ENCODE data around the gene TUFT1.

TUFT1 gene, protein sequence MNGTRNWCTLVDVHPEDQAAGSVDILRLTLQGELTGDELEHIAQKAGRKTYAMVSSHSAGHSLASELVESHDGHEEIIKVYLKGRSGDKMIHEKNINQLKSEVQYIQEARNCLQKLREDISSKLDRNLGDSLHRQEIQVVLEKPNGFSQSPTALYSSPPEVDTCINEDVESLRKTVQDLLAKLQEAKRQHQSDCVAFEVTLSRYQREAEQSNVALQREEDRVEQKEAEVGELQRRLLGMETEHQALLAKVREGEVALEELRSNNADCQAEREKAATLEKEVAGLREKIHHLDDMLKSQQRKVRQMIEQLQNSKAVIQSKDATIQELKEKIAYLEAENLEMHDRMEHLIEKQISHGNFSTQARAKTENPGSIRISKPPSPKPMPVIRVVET

DNA sequence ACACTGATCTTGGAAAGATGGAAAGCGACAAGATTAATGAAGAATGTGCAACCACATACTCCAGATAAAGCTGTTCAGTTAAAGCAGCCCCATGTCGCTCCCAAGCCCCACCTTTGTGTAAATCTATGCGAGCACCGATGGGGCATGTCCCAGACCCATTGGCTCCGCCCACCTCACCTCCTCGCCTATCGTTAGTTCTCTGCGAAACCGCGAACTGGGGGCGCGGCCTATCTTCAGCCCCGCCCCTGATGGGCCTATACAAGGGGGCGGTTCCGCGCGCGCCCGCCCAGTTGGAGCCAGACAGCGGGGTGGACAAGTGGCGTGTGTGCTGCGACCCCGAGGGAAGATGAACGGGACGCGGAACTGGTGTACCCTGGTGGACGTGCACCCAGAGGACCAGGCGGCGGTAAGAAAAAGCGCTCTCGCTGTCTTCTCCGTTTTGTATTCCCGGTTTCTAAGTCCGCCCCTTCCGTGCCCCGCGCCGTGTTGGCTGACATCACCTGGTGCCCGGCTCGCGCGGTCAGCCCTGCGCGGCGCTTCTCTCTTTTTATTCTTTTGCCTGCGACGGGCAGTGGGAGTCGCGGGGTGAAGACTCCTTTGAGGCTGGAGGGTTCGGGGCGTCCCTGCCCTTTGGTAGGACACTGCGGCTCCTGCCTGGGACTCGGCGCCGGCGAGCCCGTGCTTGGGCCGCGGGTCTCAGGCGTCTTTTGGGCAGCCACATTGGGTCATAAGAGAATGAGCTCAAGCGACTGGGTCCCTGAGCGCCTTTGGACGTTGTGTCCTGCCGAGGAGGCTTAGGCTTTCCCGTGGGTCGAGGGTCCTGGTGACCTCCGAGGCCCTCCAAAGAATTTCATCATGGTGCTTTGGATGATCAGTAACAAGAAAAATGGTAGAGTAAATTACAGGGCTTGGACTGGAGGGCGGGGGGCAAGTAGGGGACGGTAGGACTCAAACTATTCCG lies at the start of gene TUFT1:
Gene TUFT1, plus strand, starts transcription at position 289 of the 961 bp plus-strand sequence. Its CDS starts 58 bp downstream, at position 347.
- DNase-seq = peak; percentile 93 to 96 (median 94)

DNA sequence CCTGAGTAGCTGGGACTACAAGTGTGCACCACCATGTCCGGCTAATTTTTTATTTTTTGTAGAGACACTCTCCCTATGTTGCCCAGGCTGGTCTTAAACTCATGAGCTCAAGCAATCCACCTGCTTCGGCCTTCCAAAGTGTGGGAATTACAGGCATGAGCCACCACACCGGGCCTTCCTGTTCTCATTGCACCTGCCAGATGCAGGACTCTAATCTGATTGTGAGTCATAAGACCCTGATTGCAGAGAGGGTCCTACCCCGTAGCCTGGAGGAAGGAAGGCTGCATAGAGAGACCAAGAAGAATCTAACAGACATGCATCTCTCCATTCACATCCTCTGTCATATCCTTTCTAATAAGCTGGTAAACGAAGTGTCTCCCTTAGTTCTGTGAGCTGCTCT lies 48.5 kb upstream of the TUFT1 start:
- no peak for DNase-seq

DNA sequence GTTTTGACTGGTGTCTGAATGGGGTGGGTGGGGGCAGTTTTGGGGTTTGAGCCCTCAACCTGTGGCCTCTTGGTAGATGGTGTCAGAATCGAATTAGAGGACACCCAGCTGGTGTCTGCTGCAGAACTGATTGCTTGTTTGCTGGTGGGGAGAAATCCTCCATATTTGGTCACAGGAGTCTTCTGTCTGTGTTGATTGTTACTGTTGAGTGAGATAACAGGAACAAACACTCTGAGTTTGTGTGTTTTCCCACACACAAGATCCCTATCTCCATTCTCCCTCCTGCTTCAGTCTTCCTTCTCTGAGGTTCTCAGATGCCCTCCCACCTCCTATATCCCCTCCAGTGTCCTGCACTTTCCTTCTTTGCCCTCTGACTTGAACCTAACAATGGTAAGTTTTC lies 48.0 kb upstream of the TUFT1 start:
- DNase-seq = no peak

DNA sequence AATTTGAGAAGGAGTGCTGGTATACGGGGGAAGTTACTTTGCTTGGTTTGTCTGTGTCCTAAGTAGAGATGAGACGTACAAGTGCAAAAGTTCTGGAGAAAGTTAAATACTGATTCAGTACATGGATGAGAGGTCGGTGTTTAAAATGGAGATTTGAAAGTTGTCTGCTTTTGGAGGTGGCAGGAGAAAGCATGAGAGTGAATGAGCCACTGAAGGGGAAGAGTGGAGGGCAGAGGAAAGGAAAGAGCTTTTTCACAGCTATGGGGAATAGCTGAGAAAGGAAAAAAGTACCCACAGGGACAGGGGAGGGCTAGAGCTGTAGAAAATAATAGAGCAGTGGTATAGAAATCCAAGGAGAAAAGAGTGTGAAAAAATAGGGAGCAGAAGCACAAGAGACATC lies 47.1 kb upstream of the TUFT1 start:
- DNase-seq = no peak

DNA sequence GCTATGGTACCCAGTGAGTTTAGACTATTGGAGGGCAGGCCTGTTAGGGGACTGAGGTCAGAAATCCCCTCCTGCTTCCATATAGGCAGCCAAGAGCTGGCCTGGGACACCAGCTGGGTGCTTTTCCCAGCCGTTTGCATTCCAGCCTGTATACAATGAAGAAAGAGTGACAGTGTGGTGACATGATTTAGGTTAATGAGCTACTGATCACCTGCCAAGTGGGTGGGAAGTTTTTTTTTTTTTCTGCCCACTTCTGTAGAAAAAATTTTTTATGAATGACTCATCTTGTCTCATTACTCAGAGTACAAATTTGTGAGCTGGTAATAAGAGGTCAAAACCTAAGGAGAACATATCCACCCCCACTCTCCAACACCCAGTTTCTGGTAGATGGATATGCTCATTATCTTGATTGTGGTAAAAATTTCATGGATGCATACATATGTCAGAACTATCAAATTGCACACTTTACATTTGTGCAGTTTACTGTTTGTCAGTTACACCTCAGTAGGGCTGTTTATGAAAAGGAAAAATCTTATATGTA lies 45.3 kb upstream of the TUFT1 start:
- peak; percentile 70 to 87 (median 74) for DNase-seq

DNA sequence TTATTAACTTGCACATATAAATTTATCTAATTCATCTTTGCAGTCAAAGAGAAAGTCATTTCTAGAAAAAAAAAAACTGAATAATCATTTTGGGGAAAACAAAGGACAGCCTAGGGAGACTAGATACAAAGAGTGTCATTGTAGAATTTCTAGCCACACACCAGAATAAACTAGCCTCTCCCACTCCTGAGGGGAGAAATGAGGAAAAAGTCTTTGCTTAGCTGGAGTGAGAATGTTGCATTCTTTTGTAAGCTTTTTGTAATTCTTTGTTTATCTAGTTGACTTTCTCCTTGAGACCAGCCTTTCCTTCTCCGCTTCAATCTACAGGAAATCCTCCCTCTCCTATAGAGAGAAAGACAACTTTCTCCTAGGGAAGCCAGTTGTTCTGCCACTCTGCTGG lies 44.8 kb upstream of the TUFT1 start:
- no peak for DNase-seq

DNA sequence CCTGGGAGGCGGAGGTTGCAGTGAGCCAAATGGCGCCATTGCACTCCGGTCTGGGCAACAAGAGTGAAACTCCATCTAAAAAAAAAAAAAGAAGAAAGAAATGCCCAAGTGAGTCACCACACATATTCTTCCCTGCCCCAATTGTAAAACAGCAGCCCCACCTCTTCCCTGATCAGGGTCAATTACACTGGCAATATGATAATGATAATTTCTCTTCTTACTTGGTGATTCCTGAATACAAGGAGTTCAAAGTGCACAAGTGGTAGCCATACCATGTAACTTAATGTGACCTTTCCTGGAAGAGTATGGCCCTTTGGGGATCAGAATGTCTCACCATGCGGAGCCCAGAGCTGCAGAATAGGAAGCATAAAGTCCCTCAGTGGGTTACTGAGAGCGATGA lies 40.7 kb upstream of the TUFT1 start:
- no peak for DNase-seq

DNA sequence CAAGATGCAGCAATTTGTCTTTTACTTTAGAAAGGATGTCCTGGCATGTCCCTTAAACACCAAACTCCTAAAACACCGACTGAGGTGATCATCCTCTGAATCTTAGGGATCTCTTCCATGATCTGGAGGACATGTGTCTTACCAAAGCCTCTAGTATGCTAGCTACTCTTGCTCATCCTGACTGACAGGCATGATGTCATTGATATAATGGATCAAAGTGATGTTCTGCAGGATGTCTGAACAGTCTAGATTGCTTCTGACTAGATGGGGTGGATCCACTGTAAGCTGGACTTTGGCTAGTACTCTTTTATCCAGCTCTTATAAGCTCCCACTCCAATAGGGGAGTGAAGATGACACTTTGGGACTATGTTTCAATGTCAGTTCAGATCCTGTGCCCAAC lies 40.2 kb upstream of the TUFT1 start:
- no peak for DNase-seq

DNA sequence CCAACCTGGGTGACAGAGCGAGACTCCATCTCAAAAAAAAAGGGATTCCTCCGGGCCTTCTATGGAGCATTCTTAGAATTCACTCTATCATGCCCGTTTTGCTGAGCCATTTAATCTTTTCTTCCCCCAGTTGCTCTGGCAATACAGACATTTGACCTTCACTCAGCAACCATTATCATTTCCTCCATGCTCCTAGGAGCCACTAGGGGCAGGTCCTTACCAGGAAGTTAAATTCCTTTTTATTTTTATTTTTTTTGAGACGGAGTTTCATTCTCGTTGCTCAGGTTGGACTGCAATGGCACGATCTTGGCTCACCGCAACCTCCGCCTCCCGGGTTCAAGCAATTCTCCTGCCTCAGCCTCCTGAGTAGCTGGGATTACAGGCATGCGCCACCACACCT lies 38.6 kb upstream of the TUFT1 start:
- no peak for DNase-seq

DNA sequence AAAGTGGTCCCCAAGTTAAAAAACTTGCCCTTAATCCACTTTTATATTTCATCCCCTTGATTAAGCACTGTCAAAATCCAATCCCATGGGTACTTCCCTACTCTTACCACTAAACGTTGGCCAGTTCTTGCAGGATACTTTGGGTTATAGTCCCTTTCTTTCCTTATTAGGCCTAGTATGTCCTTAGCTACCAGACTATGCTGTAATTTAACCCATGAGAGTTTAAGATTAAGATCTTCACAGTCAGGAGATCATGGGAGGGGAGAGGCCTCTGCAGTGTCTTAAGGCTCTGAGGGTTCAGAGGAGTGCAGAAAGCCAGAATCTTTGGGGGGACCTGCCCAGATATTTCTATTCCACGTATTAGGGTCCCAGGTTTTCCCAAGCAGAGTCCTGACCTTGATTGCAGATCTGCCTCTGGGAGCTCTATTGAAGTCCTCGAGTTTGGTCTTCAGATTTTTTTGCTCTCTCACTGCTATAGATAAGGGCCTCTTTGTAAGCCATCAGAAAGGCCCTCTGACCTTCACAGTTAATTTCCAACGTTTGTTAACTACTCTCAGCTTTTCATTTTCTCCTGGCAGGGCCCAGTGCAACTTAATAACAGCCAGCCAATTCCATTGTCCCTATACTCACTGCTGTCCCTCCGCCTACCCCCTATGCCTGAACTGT lies 37.9 kb upstream of the TUFT1 start:
- no peak for DNase-seq

DNA sequence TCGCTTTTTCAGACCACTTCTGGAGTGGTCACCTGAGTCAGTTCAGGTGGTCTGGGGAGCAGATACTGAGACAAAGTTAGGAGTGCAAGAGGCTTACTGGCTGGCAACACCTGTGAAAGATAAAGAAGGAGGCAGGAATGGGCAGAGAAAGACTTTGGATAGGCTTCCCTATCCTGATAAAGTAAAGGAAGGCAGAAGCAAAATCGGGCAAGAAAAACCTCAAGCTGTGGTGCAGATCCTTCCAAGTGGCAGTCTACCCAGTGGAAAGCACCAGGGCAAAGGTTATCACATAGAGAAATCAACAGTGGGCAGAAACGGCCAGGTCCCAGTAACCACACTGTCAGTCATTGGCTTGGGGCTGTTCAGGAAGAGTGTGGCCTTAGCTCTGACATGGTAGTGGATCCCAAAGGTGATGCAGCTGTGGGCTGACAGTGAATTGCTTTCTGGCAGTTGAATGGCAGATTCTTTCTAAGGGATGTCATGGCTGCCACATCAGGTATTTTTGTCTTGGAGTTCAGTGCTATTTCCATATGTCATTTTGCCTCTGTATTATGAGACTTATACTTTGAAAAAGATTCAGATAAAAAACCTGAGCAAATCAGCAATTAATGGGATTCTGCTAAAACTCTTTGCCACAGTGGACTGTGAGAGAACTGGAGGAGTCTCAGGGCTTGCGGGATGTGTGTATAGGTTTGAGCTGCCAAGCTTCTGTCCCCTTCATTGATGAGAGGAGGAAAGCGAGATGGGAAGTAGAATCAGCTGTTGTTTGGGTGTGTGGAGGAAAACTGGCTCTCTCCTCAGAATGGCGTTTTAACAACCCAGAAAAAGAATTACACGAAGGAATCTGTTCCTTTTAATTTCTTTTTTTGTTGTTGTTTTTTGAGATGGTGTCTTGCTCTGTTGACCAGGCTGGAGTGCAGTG lies 37.0 kb upstream of the TUFT1 start:
- DNase-seq = no peak

DNA sequence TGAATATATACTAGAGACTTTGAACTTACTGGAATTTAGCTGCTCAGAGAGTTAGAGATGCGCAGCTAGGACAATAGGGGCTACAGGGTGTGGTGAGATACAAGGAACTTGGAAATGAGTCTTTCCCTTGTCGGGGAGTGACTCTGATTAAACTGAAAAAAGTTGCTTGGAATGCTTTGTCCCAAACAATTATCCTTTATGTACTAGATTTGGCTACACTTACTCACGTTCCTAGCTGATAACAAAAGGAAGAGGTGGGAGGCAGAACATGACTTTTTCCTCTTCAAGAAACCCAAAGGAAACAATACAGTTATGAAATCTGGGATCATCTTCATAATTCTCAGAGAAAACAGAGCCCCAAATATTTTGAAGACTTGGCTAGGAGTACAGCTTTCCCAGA lies 35.9 kb upstream of the TUFT1 start:
- DNase-seq = no peak

DNA sequence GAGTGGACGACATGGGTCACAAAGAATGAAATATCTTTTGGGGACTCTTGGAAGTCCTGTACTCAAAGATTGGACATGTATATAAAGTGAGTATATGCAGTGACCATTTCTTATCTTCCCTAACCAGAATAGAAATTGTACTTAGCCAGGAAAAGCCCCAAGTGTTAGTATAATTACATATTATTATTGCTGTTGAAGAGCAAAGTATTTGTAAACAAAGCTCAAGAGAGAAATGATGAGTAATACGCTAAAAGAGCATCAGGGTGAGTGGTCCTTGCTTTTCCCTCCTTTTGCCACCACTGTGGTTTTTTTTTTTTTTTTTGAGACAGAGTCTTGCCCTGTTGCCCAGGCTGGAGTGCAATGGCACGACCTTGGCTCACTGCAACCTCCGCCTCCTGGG lies 35.4 kb upstream of the TUFT1 start:
- no peak for DNase-seq

DNA sequence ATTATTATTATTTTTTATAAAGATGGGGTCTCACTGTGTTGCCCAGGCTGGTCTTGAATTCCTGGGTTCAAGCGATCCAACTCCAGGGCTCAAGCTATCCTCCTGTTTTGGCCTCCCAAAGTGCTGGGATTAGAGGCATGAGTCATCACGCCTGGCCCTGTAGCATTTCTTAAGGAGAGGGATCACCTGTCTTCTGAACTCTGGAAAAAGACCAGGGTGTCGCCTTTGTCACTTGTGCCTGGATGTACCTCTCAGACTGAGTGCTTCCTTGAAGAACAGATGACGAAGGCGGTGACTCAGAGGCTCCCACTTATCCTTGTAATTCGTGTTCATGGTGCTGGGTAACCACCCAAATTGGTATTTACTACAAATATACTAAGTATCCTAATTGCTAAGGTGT lies 31.3 kb upstream of the TUFT1 start:
- no peak for DNase-seq

DNA sequence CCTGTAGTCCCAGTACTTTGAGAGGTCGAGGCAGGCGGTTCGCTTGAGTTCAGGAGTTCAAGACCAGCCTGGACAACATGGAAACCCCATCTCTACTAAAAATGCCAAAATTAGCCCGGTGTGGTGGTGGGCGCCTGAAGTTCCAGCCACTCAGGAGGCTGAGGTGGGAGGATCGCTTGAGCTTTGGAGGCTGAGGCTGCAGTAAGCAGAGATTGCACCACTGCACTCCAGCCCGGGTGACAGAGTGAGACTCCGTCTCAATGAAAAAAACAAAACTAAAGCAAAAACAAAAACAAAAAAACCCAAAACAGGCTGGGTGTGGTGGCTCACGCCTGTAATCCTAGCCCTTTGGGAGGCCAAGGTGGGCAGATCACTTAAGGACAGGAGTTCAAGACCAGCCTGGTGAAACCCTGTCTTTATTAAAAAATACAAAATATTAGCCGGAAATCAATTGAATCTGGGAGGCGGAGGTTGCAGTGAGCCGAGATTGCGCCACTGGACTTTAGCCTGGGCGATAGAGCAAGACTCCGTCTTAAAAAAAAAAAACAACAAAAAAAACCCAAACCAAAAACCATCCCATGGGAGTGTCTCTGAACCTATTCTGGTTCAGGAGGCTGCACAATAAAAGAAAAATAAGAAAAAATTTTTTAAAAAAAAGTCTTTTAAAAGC lies 30.6 kb upstream of the TUFT1 start:
- no peak for DNase-seq

DNA sequence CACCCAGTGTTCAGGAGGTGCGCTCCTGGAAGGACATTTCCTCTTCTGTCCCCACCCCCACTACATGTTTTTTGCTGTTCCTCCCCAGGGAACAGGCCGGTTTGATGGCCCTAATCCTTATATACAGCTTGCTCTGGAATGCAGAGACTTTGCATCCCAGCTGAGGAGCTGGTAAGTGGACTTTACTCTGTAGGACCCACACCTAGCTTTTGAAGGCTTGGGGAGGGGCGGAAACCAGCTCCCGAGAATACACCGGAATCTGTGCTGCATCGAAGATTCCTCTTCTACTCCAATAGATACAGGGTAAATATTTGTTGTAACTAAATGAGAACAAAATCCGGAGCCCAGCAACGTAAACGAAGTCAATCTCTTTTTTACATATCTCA lies 30.1 kb upstream of the TUFT1 start:
- DNase-seq = no peak

DNA sequence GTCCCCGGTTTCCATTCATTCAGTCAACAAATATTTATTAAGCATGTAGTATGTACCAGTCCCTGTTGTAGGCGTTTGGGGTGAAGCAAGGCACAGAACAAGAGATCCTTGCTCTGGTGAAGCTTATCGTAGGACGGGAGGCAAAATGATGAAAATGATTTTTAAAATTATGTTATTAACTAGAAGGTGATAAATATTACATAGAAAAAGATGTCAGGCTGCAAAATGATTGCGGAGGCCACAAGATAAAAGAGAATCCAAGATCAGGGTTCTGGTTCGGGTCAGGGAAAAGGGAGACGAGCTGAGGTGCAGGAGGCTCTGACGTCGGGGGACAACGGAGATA lies 29.5 kb upstream of the TUFT1 start:
- DNase-seq = no peak

DNA sequence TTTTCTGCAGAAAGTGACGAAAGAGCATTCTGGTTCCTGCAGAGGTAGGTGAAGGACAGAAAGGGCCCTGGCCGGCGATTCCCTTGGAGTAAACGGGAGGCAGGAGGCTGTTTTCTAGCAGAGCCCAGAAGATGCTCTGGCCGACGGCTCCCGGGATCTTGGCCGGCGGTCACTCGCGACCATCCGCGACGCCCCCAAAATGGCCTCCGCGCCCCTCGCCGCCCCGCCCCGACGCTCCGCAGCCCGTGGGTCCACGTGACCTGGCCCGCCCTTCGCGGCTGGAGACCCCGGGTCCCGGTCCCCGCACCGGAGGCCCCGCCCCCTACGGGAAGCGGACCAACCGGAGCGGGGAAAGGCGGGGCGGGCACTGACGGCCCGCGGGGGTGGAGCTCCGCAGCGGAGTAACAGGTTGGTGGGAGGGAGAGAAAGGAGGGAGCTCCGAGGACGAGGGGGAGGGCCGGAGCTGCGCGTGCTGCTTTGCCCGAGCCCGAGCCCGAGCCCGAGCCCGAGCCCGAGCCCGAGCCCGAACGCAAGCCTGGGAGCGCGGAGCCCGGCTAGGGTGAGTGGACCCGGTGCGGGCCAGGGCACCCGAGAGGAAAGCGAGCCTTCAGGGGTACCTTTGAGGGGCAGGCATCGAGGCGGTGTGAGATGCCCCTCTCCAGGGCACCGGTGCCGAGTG lies 29.0 kb upstream of the TUFT1 start, which contains the start of gene CGN:
Gene CGN, plus strand, starts transcription at position 431 of the 679 bp plus-strand sequence. CDS start 7,133 bp downstream, outside the sequence.
- DNase-seq = peak; percentile 69 to 87 (median 71)

DNA sequence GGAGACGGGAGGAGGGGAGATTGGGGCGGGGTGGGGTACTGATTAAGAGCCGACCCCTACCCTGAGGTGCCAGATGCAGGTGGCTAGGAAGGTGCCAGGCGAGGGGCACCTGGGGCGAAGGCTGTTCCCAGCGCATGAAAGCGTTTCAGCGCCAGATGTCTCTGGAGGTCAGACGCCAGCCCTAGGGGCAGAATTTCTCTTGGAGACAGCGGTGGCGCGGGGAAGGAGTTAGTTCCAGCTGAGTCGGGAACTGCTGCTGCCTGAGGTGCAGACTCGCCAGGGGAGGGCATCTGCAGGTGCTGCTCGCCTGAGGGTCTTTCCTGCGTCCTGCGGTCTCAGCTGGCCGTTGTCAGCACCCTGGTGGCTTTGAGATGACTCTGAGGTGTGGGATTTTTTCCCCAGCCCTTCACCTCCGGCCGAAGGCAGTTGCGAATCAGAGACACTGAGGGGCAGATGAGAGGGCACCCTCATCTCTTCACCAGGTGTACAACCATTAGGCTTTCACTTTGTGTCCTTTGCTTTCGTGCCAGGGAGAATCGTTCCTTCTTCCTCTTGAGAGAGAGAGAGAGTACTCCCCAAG lies 28.4 kb upstream of the TUFT1 start:
- DNase-seq = peak in 1 of 3 donors; percentile 10

DNA sequence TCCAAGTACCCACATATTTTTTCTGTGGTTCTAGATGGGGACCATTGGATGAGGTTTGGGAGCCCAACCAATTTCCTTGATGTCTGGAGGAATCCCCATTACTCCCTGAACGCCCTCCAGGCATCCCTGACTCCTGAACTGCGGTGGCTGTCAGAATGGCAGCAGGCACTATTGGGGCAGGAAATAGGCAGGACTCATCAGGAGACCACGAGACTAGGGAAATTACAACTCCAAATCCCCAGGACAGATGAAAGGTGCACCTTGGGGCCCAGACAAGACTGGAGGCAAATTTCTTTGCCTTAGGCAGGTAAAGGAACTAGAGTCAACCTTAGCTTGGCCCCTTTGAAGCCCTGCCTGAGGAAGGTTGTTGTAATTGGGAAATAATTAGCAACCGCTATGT lies 27.8 kb upstream of the TUFT1 start:
- DNase-seq = no peak
